ENCODE measurements around the gene KCNQ1. TPM values are rescaled to one million over a fixed set of nuclear protein-coding genes. Genes with fewer than 3 reads are reported as not detected.

The KCNQ1 gene
- total and polyA plus RNA-seq, 2 of the 13 experiments (the other 11 are each of a cell fraction or from before 2014, with no cell fraction given), result 0.02 to 0.08 TPM

DNA sequence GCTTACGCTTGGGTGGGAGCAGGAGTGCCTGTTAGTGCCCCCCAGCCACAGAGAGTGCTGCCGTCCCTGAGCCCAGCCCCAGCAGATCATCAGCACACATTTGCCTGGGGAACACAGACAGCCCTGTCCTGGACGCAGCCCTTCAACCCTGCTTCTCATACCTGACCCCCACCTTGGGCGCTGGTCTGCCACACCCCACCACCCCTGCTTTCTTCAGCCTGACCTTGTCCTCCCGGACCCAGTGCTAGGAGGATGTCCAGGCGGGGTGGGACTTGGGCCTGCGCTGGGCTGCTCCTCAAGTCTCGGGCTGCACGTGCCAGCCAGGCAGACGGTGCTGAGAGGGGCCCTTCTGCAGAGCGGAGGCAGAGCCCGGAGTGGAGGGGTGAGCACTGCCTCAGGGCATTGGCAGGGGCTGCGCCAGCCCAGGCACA is 135.8 kb downstream of the KCNQ1 start:
- no TSS peak for BruUV-seq (replicated peaks)
- no peak overlapping the region for H3K27ac ChIP-seq (ENCODE audit: extremely low read length, insufficient read depth, low read length)
- peaks cover 27 to 85% of the 10 kb centered on the region in 2 experiments for H3K27me3 ChIP-seq (ENCODE audit: control insufficient read depth in 1 of 2, insufficient read depth in 2 of 2, low read length in 2 of 2)
- TF ChIP-seq MAX (IDR thresholded peaks at IDR 0.05), result no peak
- TF ChIP-seq ZNF557 (CRISPR knock-in tag; IDR thresholded peaks at IDR 0.05), result no peak
- no peak for TF ChIP-seq RFXAP (CRISPR knock-in tag; IDR thresholded peaks at IDR 0.05; ENCODE audit: borderline replicate concordance)
- TF ChIP-seq NR1H2 (CRISPR knock-in tag; IDR thresholded peaks at IDR 0.05; ENCODE audit: borderline replicate concordance, low read depth), result no peak
- TF ChIP-seq RXRB (CRISPR knock-in tag; IDR thresholded peaks at IDR 0.05; ENCODE audit: borderline replicate concordance), result no peak
- no peak for TF ChIP-seq ADNP (CRISPR knock-in tag; IDR thresholded peaks at IDR 0.05)
- no peak for TF ChIP-seq RARA (CRISPR knock-in tag; IDR thresholded peaks at IDR 0.05)
- TF ChIP-seq SNAI1 (CRISPR knock-in tag; IDR thresholded peaks at IDR 0.05; ENCODE audit: borderline replicate concordance), result no peak
- no peak for TF ChIP-seq NCOA5 (CRISPR knock-in tag; IDR thresholded peaks at IDR 0.05)
- TF ChIP-seq ZFP37 (CRISPR knock-in tag; IDR thresholded peaks at IDR 0.05; ENCODE audit: borderline replicate concordance), result no peak
- TF ChIP-seq TBP (CRISPR knock-in tag; IDR thresholded peaks at IDR 0.05), result no peak
- no peak for TF ChIP-seq TARDBP (CRISPR knock-in tag; IDR thresholded peaks at IDR 0.05)
- TF ChIP-seq ZNF576 (CRISPR knock-in tag; IDR thresholded peaks at IDR 0.05), result no peak
- TF ChIP-seq, protein P1, sequence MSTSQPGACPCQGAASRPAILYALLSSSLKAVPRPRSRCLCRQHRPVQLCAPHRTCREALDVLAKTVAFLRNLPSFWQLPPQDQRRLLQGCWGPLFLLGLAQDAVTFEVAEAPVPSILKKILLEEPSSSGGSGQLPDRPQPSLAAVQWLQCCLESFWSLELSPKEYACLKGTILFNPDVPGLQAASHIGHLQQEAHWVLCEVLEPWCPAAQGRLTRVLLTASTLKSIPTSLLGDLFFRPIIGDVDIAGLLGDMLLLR (CRISPR knock-in tag; IDR thresholded peaks at IDR 0.05), result no peak
- TF ChIP-seq SAFB2 (CRISPR knock-in tag; IDR thresholded peaks at IDR 0.05; ENCODE audit: borderline replicate concordance, low read depth), result no peak
- no peak for TF ChIP-seq MAFG (CRISPR knock-in tag; IDR thresholded peaks at IDR 0.05)
- no peak for TF ChIP-seq ETV6 (CRISPR knock-in tag; conservative IDR thresholded peaks at IDR 0.05)
- TF ChIP-seq SP2 (CRISPR knock-in tag; IDR thresholded peaks at IDR 0.05), result no peak
- TF ChIP-seq PAXIP1 (CRISPR knock-in tag; conservative IDR thresholded peaks at IDR 0.05), result no peak
- no peak for TF ChIP-seq ZNF12 (CRISPR knock-in tag; IDR thresholded peaks at IDR 0.05)
- no peak overlapping the region for H2AFZ ChIP-seq (ENCODE audit: low read length)
- 7% methylated on average over 3 of the region's 13 CpGs for WGBS (ENCODE audit: low lambda C conversion rate)
- no peak overlapping the region for H3K9ac ChIP-seq (ENCODE audit: insufficient read depth, low read depth, low read length)
- no peaks in the 10 kb centered on the region for H3K36me3 ChIP-seq (replicated peaks in 1 of 2; ENCODE audit: control insufficient read depth in 1 of 2, insufficient read depth in 2 of 2, low read length in 2 of 2)
- H4K20me1 ChIP-seq (ENCODE audit: insufficient read depth, low read length), result no peaks in the 10 kb centered on the region
- ATAC-seq (no peak), DNase-seq (ENCODE audit: low spot score) (no peak), FAIRE-seq (no peak)
- intact Hi-C loops (cut with micrococcal nuclease; ENCODE audit: unreplicated experiment) (no loop called here), in situ Hi-C loops (cut with HindIII; ENCODE audit: extremely low pct_ligation_motif_present, low pct_unique_long_range_greater_than_20kb) (no loop called here)
- no peaks in the 10 kb centered on the region for H3K79me2 ChIP-seq (ENCODE audit: insufficient read depth, low read length)
- H3K4me3 ChIP-seq (replicated peaks in 1 of 3; ENCODE audit: insufficient read depth in 1 of 3, low read depth in 2 of 3, low read length in 3 of 3), result no peak overlapping the region
- POLR2A ChIA-PET, result no interaction called here
- H3K4me2 ChIP-seq (ENCODE audit: low read depth, low read length), result no peak overlapping the region
- CTCF ChIA-PET (ENCODE audit: low intra/inter-chr PET ratio, low total read pairs), result no interaction called here
- no peaks in the 10 kb centered on the region for H3K9me3 ChIP-seq (ENCODE audit: low read length)
- no peaks in the 10 kb centered on the region for H3K4me1 ChIP-seq (ENCODE audit: insufficient read depth, low read length)

All from HepG2 (cell line).